HG03175 (cell line): Measurements from ENCODE around the gene AKR7A2.
"Not testable (repeated sequence)": the region's sequence is repeated elsewhere in the genome, so short reads cannot be mapped to it uniquely, and the experiment has no call there.

ENCODE experiments used
- ATAC-seq: cut with Tn5 transposase; IDR thresholded peaks from one replicate; pipeline ENCODE4 v1.9.1; 2021; ENCODE audit warnings: mild to moderate bottlenecking, moderate library complexity; ENCODE audit not compliant: unreplicated experiment

The AKR7A2 gene

GRCh38 chr1:19307794-19308508 lies 4.0 kb downstream of the AKR7A2 start:
- ATAC-seq, result no peak

DNA sequence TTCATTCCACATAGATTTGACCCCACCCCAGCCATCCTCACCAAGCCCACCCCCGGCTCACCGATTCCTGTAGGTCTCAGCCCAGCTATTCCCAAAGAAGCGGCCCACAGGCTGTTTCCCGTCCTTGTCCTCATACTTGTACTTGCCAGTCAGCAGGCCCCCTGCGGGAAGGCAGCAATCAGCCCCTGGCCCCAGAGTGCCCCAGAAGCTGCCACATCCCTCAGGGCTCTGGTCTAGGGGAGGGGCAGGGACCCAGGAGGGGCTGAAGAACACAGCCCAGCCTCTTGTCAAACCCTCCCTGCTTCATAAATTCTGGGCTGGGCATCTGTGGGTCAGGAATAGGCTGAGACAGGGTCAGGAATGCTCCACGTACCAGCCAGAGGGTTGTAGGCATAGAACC lies 5.0 kb downstream of the AKR7A2 start:
- no peak for ATAC-seq

DNA sequence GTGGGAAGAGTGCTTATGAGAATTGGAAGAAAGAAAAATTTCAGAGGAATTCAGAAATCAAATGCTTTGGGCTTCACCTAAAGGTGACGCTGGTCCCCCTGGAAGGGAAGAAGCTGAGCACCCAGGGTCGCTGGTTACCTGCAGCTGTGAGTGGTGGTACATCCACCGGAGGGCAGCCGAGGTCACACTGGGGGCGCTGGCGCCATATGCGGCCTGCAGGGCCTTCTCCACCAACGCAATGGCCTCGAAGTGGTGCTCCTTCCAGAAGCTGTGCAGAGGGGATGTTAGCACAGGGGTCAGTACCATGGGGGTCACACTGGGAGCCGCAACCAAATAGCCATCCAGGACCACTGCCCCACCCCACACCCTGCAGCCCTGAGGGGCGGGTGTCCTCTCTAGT lies 6.1 kb downstream of the AKR7A2 start:
- ATAC-seq, result no peak

DNA sequence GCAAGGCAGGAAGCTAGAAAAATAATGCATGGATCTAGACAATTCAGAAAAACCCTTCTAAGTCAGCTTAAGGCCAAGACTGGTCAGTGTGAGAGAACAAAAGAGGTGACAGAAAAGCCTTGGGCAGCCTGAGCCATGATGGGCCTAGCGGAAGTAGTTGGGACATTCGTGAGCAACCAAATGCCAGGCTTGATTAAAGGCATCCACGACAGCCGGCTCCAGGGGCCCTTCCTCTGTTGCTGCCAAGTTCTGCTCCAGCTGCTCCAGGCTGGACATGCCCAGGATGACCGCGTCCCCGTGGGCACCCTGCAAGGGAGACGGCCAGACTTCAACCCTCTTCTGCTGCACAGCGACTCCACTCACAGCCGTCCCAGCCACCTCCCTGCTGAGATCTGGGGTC lies 7.9 kb downstream of the AKR7A2 start:
- ATAC-seq, result not testable (repeated sequence)

DNA sequence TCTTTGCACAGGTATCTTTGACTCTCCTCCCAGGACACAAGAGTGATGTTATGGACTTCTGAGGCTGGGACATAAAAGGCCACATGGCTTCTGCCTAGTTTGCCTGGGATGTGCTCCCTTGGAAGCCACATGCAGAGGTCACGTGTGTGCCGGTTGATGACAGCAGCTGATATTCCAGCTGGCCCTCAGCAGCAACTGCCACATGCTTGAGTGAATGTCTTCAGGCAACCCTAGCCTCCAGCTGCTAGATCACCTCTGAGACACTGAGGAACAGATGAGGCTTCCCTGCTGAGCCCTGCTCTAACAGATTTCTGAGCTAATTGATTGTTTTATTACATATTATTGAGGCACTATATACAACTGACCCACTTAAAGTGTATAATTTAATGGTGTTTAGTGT lies 11.7 kb downstream of the AKR7A2 start:
- ATAC-seq, result no peak

GRCh38 chr1:19294638-19295037 lies 17.3 kb downstream of the AKR7A2 start:
- ATAC-seq, result no peak

- ATAC-seq, result no peak
Measured at GRCh38 chr1:19289244-19289643, 22.7 kb downstream of the AKR7A2 start.

DNA sequence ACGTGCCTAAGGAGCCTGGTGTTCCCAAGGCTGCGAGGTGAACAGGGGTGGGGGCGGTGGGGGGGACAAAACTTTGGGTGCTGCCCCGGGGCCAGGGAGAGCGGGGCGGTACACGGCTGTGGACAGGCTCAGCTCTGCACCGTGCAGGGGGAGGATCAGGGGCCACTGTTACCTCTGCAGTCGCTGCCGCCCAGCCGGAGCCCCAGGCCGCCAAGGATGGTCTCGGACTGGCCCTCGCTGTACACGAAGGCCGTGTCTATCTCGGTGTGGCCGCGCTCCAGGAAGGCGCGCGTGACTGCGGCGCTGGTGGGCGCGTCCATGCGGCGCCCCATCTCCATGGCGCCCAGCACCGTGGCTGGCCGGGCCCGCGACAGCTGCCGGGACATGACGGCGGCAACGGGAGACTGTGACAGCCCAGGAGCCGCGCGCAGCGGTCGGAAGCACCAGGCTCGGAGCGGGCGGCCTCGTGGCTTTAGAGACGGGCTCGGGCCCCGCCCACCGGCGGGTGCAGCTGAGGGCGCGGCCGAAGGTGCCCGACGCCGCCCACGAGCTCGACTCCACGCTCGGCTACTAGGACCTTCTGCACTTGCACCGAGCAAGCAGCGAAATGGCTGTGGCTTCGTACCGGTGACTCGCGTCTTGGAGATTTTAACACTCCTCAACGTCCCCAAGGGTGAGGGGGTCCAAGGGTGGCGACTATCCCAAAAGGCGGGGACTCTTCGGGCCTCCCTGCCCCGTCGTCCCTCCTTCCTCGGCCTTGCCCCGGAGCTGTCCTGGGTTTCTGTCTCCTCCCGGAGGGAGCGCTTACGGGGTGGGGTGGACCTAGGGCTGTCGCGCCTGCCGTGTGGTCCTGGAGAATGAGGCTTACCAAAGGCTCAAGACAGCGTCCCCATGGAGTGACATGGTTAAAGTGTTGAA lies 23.4 kb downstream of the AKR7A2 start, which contains the start of gene AKR7A3:
Gene AKR7A3, minus strand, starts transcription at position 447 of the 918 bp plus-strand sequence. Its CDS starts 61 bp downstream, at position 386.
- not testable (repeated sequence) for ATAC-seq

- no peak for ATAC-seq
Measured at GRCh38 chr1:19287436-19288185, 24.3 kb downstream of the AKR7A2 start.

DNA sequence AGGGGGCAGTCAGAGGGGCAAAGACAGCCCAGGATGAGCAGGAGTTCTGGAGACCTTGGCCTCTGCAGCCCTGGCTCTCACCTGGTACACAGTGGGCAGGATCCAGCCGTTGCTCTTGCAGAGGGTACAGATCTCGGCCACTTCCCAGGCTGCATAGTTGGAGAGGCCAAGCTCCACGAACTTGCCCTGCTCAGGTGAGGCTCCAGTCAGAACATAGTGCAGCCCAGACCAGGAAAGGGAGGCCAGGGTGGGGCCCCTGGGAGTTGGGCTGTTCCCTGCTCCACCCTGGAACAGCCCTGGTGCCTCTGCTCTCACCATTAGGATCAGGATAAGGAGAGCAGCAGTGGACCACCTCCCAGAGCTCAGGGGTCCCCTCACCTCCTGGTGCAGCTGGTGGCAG lies 26.1 kb downstream of the AKR7A2 start:
- ATAC-seq, result not testable (repeated sequence)

DNA sequence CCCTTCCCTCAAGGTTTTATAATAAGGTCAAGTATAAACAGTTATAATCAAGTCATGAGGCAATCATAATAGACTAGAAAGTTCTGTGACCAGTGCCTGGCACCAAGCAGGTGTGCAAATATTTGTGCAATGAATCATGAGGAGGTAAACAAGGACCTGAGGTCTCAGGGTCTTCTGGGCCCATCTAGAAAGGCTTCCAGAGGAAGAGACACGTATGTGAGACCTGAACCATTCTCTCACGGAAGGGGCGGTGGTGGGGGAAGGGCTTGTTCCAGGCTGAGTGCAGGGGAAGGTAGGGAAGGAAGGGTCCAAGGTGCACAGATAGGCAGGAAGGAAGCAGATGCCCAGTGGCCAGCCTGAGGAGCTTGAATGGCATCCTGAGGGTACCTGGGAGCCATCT lies 26.6 kb downstream of the AKR7A2 start:
- ATAC-seq, result not testable (repeated sequence)

GRCh38 chr1:19284881-19285280 lies 27.1 kb downstream of the AKR7A2 start:
- no peak for ATAC-seq

DNA sequence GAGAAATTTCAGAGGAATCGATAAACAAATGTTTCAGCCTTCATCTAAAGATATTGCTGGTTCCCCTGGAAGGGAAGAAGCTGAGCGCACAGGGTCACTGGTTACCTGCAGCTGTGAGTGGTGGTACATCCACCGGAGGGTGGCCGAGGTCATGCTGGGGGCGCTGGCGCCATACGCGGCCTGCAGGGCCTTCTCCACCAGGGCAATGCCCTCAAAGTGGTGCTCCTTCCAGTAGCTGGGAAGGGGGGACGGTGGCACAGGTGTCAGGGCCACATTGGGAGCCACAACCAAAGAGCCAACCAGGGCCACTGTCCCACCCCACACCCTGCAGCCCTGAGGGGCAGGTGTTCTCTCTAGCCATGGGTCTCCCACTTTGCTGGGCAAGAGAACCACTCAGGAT lies 28.1 kb downstream of the AKR7A2 start:
- ATAC-seq, result no peak

DNA sequence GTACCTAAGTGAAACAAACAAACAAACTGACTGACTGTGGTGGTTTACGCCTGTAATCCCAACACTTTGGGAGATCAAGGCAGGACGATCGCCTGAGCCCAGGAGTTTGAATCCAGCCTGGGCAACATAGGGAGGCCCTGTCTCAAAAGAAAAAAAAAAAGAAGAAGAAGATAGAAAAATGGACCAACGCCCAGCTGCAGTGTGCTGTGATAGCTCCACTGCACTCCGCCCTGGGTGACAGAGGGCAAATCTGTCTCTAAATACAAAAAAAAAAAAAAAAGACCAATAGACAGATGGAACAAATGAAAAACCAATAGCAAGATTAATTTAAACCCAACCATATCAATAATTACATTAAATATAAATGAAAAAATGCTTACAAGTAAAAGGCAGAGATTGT lies 37.3 kb downstream of the AKR7A2 start:
- ATAC-seq, result no peak

DNA sequence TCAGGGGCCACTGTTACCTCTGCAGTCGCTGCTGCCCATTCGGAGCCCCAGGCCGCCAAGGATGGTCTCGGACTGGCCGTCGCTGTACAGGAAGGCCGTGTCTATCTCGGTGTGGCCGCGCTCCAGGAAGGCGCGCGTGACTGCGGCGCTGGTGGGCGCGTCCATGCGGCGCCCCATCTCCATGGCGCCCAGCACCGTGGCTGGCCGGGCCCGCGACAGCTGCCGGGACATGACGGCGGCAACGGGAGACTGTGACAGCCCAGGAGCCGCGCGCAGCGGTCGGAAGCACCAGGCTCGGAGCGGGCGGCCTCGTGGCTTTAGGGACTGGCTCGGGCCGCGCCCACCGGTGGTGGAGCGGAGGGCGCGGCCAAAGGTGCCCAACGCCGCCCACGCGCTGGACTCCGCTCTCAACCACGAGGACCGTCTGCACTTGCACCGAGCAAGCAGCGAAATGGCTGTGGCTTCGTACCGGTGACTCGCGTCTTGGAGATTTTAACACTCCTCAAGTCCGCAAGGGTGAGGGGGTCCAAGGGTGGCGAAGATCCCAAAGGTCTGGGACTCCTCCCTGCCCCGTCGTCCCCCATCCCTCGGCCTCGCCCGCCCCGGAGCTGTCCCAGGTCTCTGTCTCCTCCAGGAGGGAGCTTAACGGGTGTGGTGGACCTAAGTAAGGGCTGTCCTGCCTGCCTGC lies 38.0 kb downstream of the AKR7A2 start:
- not testable (repeated sequence) for ATAC-seq

DNA sequence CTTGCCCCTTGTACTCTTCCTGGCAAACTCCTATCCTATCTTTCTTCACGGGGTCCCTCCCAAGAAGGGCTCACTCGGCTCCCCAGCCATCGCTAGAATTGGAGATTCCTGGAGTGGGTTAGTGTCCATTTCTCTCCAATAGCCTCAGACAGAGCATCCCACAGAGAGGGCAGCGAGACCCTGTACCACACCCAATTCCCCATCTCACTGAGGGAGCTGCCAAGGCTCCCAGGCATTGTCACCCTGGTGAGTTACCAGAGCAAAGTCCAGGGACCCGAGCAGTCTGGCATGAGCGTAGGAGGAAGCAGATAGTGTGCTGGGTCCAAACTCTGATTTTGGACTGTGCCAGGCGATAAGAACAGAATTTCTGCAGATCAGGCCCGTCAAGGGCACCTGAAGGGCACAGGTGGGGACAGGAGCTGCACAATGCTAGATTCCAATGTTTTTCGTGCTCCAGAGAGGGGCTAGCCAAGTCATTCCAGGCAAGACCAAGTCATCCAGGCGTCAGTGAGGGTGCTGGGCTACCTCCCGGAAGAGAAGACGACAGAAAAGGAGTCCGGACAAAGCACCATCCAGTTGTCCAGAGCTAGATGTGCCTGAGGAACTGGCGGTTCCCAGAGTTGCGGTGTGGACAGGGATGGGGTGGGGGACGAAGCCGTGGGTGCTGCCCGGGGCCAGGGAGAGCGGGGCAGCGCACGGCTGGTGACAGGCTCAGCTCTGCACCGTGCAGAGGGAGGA lies 38.7 kb downstream of the AKR7A2 start:
- ATAC-seq, result no peak

- no peak for ATAC-seq
Measured at GRCh38 chr1:19272064-19272463, 39.9 kb downstream of the AKR7A2 start.

DNA sequence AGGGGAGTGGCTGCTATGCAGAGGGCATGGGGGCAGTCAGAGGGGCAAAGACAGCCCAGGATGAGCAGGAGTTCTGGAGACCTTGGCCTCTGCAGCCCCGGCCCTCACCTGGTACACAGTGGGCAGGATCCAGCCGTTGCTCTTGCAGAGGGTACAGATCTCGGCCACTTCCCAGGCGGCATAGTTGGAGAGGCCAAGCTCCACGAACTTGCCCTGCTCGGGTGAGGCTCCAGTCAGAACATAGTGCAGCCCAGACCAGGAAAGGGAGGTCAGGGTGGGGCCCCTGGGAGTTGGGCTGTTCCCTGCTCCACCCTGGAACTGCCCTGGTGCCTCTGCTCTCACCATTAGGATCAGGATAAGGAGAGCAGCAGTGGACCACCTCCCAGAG lies 41.6 kb downstream of the AKR7A2 start:
- ATAC-seq, result not testable (repeated sequence)

- ATAC-seq, result not testable (repeated sequence)
Measured at GRCh38 chr1:19269427-19270342, 42.3 kb downstream of the AKR7A2 start.
